Spleen (tissue), 11 donors: ENCODE data around the gene ACVR1C. TPM values are rescaled to one million over a fixed set of nuclear protein-coding genes. Genes with fewer than 3 reads are reported as not detected.

Source experiments
- DNase-seq: peaks from one replicate; pipeline ENCODE4 v3.0.0-alpha.2; 2020
- H3K27ac ChIP-seq, 8 donors: fragments of 200-600 bp; sonication (generic) in 7 of 8; 1 replicate in 4 of 8; 2 replicates in 4 of 8; pipeline versions ENCODE4 v1.5.0 to v1.8.0; 2016 to 2021; ENCODE audit warnings: inconsistent platforms in 4 of 8, mild to moderate bottlenecking in 4 of 8, moderate library complexity in 1 of 8
- H3K27me3 ChIP-seq, 7 donors: fragments of 200-600 bp; sonication (generic) in 6 of 7; replicated peaks in 1 of 7; 1 replicate in 4 of 7; 2 replicates in 3 of 7; pipeline versions ENCODE4 v1.5.0 to v1.8.0; 2016 to 2021; ENCODE audit warnings: inconsistent platforms in 3 of 7, mild to moderate bottlenecking in 1 of 7
- H3K36me3 ChIP-seq, 6 donors: fragments of 200-600 bp; sonication (generic) in 5 of 6; 1 replicate in 4 of 6; 2 replicates in 2 of 6; pipeline versions ENCODE4 v1.5.0 to v1.8.0; 2016 to 2021; ENCODE audit warnings: inconsistent platforms in 2 of 6
- H3K4me1 ChIP-seq, 6 donors: fragments of 200-600 bp; sonication (generic) in 5 of 6; 1 replicate in 3 of 6; 2 replicates in 3 of 6; pipeline versions ENCODE4 v1.5.0 to v1.8.0; 2016 to 2021; ENCODE audit warnings: inconsistent platforms in 3 of 6
- H3K4me3 ChIP-seq, 8 donors: fragments of 200-600 bp; sonication (generic) in 7 of 8; 1 replicate in 4 of 8; 2 replicates in 4 of 8; pipeline versions ENCODE4 v1.5.0 to v1.8.0; 2016 to 2021; ENCODE audit warnings: inconsistent platforms in 4 of 8, mild to moderate bottlenecking in 4 of 8, moderate library complexity in 2 of 8
- H3K9me3 ChIP-seq, 8 donors: fragments of 200-600 bp; sonication (generic) in 7 of 8; 1 replicate in 4 of 8; 2 replicates in 4 of 8; pipeline versions ENCODE4 v1.5.0 to v1.8.0; 2016 to 2021; ENCODE audit warnings: inconsistent platforms in 4 of 8
- POLR2A ChIP-seq, 3 donors: fragments of 450-650 bp; IDR thresholded peaks; one replicate each; pipeline ENCODE4 v1.5.1; 2017; ENCODE audit warnings: antibody characterized with exemption in 3 of 3, mild to moderate bottlenecking in 1 of 3
- POLR2AphosphoS5 ChIP-seq, 3 donors: sonication (generic); formaldehyde crosslinking; IDR thresholded peaks; one replicate each; pipeline ENCODE4 v1.5.1; 2017; ENCODE audit warnings: antibody characterized with exemption in 3 of 3
- WGBS, 5 donors: extraction: QIAGEN DNeasy Blood & Tissue Kit in 3 of 5; methylation state at CpG; one replicate each; pipeline versions ENCODE4 v1.1.5 to v1.1.7; 2013 to 2018; 5-methylcytosine and 5-hydroxymethylcytosine counted together
- intact Hi-C: fragments of 100-400 bp; cut with DNase I; formaldehyde crosslinking; loops from one replicate; pipeline ENCODE4 v1.15.0; 2023; ENCODE audit warnings: low total_unique reads
- polyA plus RNA-seq, 3 donors: library from polyadenylated mRNA; stranded (reverse); fragments of 200-250 nt; gene quantifications; one replicate each; pipeline ENCODE4 v1.2.1, GENCODE V29; 2013
- total RNA-seq, 7 donors: library from RNA; depleted of rRNA in 3 of 7; stranded (reverse); fragments of >200 nt in 3 of 7; fragmentation: NEBNext Ultra II Directional in 4 of 7; extraction: Animal tissue kit (Norgen Biotek cat#: 25700) in 4 of 7; gene quantifications; one replicate each; pipeline versions ENCODE4 v1.1.0 to v1.2.1, GENCODE V29; 2016 to 2021
- TF ChIP-seq, protein P1 (sequence below), 11 experiments: fragments of 200-600 bp in 7 of 11; fragments of 450-650 bp in 4 of 11; sonication (generic) in 4 of 11; IDR thresholded peaks in 8 of 11; conservative IDR thresholded peaks in 3 of 11; 1 replicate in 7 of 11; 2 replicates in 4 of 11; pipeline versions ENCODE4 v1.4.0 to v1.8.0; 2016 to 2021; ENCODE audit warnings: antibody characterized with exemption in 11 of 11, inconsistent platforms in 4 of 11, mild to moderate bottlenecking in 1 of 11
- donor health status: healthy with polysubstance abuse.
- donor health status: DM: no; HTN: no; CAD: no; lungs with moderate emphysema.
- donor health status: DM: no; HTN: no; CAD: no.
- donor health status: Bipolar disorder and iron deficiency.
- donor health status: healthy.
- donor health status: DM: no; HTN: no; CAD: no.
- donor health status: DM: yes; HTN: yes; CAD: no.

ACVR1C gene
- total and polyA plus RNA-seq, 10 donors, result 0.03 to 1.4 (median 0.39) TPM

DNA sequence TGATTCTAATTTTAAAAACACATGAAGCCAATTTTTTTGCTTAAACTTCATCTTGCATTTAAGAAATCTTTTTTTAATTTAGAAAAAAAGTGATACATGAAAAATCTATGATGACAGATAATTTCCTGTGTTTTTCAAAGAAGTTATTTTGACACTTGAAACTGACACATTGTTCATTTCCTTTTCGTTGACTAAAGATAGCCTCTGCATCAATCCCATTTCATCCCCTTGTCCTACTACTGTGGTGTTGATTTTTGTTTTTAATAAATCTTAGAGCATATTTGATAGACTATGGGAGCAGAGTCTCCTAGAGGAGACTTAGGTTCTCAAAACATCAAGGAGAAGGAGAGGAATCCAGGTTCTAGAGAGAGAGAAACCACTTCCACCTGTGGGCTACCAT lies 70.9 kb downstream of the ACVR1C start:
- no peak overlapping the region for H3K4me3 ChIP-seq
- no peaks in the 10 kb centered on the region for H3K27me3 ChIP-seq
- no peaks in the 10 kb centered on the region for H3K9me3 ChIP-seq
- WGBS, 5 donors, result 15 to 45% (median 34%) methylated on average over 1 of the region's 1 CpG
- no peak for TF ChIP-seq POLR2AphosphoS5 (IDR thresholded peaks at IDR 0.05)
- TF ChIP-seq POLR2A (IDR thresholded peaks at IDR 0.05), result no peak
- TF ChIP-seq, protein P1, sequence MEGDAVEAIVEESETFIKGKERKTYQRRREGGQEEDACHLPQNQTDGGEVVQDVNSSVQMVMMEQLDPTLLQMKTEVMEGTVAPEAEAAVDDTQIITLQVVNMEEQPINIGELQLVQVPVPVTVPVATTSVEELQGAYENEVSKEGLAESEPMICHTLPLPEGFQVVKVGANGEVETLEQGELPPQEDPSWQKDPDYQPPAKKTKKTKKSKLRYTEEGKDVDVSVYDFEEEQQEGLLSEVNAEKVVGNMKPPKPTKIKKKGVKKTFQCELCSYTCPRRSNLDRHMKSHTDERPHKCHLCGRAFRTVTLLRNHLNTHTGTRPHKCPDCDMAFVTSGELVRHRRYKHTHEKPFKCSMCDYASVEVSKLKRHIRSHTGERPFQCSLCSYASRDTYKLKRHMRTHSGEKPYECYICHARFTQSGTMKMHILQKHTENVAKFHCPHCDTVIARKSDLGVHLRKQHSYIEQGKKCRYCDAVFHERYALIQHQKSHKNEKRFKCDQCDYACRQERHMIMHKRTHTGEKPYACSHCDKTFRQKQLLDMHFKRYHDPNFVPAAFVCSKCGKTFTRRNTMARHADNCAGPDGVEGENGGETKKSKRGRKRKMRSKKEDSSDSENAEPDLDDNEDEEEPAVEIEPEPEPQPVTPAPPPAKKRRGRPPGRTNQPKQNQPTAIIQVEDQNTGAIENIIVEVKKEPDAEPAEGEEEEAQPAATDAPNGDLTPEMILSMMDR (IDR thresholded peaks at IDR 0.05 in 8 of 11, conservative IDR thresholded peaks at IDR 0.05 in 3 of 11), result no peak
- no peak overlapping the region for H3K27ac ChIP-seq
- DNase-seq, result no peak
- intact Hi-C loops, result no loop called here
- H3K4me1 ChIP-seq, result no peaks in the 10 kb centered on the region
- H3K36me3 ChIP-seq, result no peaks in the 10 kb centered on the region

DNA sequence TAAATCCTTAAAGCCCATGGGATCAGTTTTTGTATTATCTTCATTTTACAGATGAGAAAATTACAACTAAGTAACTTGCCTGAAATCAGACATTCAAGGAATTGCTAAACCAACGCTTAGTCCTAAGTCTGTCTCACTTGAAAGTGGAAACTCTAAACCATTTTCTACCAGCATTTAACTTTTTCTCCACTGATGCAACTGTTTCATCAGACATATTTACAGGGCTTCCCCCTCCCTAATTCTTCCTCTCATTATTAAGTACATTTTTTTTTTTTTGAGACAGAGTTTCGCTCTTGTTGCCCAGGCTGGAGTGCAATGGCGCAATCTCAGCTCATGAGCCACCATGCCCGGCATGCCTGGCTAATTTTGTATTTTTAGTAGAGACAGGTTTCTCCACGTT lies 88.6 kb downstream of the ACVR1C start:
- 86 to 95% (median 90%) methylated on average over 5 of the region's 5 CpGs for WGBS, 5 donors
- Histone ChIP-seq H3K27ac (no peak overlapping the region), H3K36me3 (no peaks in the 10 kb centered on the region), H3K4me1 (no peaks in the 10 kb centered on the region), H3K4me3 (no peak overlapping the region), H3K27me3 (no peaks in the 10 kb centered on the region), H3K9me3 (no peaks in the 10 kb centered on the region)
- intact Hi-C loops, result no loop called here
- TF ChIP-seq, protein P1 (IDR thresholded peaks at IDR 0.05 in 8 of 11, conservative IDR thresholded peaks at IDR 0.05 in 3 of 11), result no peak
- TF ChIP-seq POLR2A (IDR thresholded peaks at IDR 0.05) (no peak), POLR2AphosphoS5 (IDR thresholded peaks at IDR 0.05) (no peak)
- no peak for DNase-seq

DNA sequence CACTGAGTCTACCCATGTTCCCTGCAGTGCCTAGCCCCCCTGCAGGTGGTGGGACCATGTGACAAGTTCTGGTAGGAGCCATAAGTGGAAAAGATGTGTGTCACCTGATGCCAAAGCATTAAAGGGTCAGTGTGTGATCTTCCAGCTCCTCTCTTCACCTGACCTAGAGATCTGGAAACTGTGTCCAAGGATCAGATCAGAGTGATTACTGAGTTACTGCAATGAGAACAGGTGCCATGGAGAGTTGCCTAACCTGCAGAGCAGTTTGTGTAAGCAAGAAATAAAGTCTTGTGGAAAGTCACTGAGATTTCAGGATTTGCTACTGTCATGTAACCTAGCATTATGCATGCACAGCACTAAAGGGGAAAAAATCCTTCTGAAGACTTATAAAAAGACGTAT lies 90.6 kb downstream of the ACVR1C start:
- Histone ChIP-seq H3K27ac (no peak overlapping the region), H3K27me3 (no peaks in the 10 kb centered on the region), H3K4me3 (no peak overlapping the region), H3K36me3 (no peaks in the 10 kb centered on the region), H3K4me1 (no peaks in the 10 kb centered on the region), H3K9me3 (no peaks in the 10 kb centered on the region)
- TF ChIP-seq, protein P1 (IDR thresholded peaks at IDR 0.05 in 8 of 11, conservative IDR thresholded peaks at IDR 0.05 in 3 of 11), result no peak
- no peak for TF ChIP-seq POLR2AphosphoS5 (IDR thresholded peaks at IDR 0.05)
- TF ChIP-seq POLR2A (IDR thresholded peaks at IDR 0.05), result no peak
- intact Hi-C loops, result no loop called here
- WGBS, 5 donors, result 78 to 89% (median 88%) methylated on average over 1 of the region's 1 CpG
- no peak for DNase-seq

DNA sequence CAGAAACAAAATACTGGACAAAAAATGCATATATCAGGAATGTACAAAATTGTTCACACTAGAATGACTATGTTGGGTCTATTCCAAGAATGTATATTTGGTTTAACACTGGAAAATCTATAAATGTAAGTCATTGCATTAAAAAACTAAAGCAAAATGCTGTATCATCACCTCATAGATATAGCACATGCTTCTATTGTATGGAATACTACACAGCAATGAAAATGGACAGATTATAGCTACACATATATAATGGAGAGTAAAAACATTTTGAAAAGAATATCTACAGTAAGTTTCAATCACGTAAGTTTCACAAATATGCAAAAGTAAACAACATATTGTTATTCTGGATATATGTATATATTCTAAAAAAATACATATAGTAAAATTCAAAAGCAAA lies 91.8 kb downstream of the ACVR1C start:
- Histone ChIP-seq H3K36me3 (no peaks in the 10 kb centered on the region), H3K4me1 (no peaks in the 10 kb centered on the region), H3K27me3 (no peaks in the 10 kb centered on the region), H3K9me3 (no peaks in the 10 kb centered on the region), H3K27ac (no peak overlapping the region), H3K4me3 (no peak overlapping the region)
- intact Hi-C loops, result no loop called here
- 75 to 98% (median 89%) methylated on average over 1 of the region's 1 CpG for WGBS, 5 donors
- DNase-seq, result no peak
- no peak for TF ChIP-seq POLR2A (IDR thresholded peaks at IDR 0.05)
- no peak for TF ChIP-seq POLR2AphosphoS5 (IDR thresholded peaks at IDR 0.05)
- TF ChIP-seq, protein P1 (IDR thresholded peaks at IDR 0.05 in 8 of 11, conservative IDR thresholded peaks at IDR 0.05 in 3 of 11), result no peak
